ENCODE measurements around the gene CYTL1. TPM values are rescaled to one million over a fixed set of nuclear protein-coding genes. Genes with fewer than 3 reads are reported as not detected.

Gene CYTL1
- total and polyA plus RNA-seq, 2 donors (not counting 3 experiments of a cell fraction or from before 2014, with no cell fraction given) = 4.0 to 36.8 TPM

DNA sequence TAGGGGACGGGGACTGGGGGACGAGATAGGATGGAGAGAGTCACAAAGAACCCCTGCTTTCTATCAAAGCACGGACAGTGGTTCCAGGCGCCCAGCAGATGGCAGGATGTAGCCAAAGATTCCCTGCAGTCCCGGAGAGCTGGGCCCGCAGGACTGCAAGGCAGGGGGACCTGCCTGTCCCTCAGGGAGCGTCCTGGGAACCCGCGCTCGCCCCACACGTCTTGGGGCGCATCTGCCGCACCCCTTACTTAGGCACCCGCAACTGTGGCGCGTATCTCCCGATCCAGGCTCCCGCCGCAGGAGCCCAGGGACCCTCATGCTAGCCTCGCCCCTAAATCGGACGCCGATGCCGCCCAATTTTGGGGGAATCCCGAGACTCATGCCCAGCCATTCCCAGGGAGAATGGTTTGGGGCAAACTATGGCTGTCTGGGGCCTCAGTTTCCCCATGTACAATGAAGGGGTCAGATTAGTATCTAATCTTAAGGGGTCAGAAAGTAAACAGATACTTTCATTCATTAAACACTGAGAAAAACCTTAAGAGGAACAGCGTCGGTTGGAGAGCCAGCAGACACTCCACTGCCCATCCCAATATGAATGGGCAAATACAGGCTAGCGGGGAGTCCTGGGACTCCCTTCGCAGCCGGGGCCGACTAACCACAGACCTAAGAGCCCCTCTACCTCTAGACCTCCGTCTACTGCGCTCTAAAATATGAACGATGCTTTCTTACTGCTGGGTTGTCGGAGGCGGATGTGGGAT is 31.4 kb upstream of the CYTL1 start:
- H3K36me3 ChIP-seq (ENCODE audit: control insufficient read depth in 2 of 2, extremely low read depth in 1 of 2, insufficient read depth in 2 of 2, low read length in 2 of 2) = no peaks in the 10 kb centered on the region
- H3K9me3 ChIP-seq (replicated peaks; ENCODE audit: control insufficient read depth, insufficient read depth, low read length) = no peaks in the 10 kb centered on the region
- H3K27me3 ChIP-seq (ENCODE audit: control insufficient read depth in 2 of 2, insufficient read depth in 2 of 2, low read length in 2 of 2) = no peaks in the 10 kb centered on the region
- CTCF ChIA-PET = interaction anchor here (0.6 to 4.2 kb wide), 46 partner anchors 11 to 929 kb away, joined by 3 to 65 read pairs (median 5); partner anchors contain the start of gene CYTL1
- H4K20me1 ChIP-seq (replicated peaks; ENCODE audit: control insufficient read depth, extremely low read depth, insufficient read depth, low read length) = no peaks in the 10 kb centered on the region
- H3K9me1 ChIP-seq (replicated peaks; ENCODE audit: control insufficient read depth, extremely low read depth, insufficient read depth, low read length) = no peaks in the 10 kb centered on the region
- H3K79me2 ChIP-seq (ENCODE audit: control insufficient read depth, insufficient read depth, low read length) = no peaks in the 10 kb centered on the region
- FAIRE-seq (peak; percentile 87), DNase-seq (ENCODE audit: low read depth, low spot score) (peak; percentile 69)
- H3K27ac ChIP-seq (ENCODE audit: insufficient read depth, low read depth, low read length) = peak overlapping the region; percentile 9
- intact Hi-C loops (cut with micrococcal nuclease) = loop anchor here (1.0 to 5.0 kb wide), 9 partner anchors 9 to 774 kb away; no protein-coding TSS in a partner anchor
- peaks cover 12% of the 10 kb centered on the region for H3K4me1 ChIP-seq (ENCODE audit: control insufficient read depth, extremely low read depth, insufficient read depth, low read length)
- TF ChIP-seq MYC (IDR thresholded peaks at IDR 0.05; ENCODE audit: low read depth, low read length) (no peak), POLR2AphosphoS5 (IDR thresholded peaks at IDR 0.05; ENCODE audit: insufficient read depth, low read depth, low read length) (peak; percentile 15)
- TF ChIP-seq, protein P1, sequence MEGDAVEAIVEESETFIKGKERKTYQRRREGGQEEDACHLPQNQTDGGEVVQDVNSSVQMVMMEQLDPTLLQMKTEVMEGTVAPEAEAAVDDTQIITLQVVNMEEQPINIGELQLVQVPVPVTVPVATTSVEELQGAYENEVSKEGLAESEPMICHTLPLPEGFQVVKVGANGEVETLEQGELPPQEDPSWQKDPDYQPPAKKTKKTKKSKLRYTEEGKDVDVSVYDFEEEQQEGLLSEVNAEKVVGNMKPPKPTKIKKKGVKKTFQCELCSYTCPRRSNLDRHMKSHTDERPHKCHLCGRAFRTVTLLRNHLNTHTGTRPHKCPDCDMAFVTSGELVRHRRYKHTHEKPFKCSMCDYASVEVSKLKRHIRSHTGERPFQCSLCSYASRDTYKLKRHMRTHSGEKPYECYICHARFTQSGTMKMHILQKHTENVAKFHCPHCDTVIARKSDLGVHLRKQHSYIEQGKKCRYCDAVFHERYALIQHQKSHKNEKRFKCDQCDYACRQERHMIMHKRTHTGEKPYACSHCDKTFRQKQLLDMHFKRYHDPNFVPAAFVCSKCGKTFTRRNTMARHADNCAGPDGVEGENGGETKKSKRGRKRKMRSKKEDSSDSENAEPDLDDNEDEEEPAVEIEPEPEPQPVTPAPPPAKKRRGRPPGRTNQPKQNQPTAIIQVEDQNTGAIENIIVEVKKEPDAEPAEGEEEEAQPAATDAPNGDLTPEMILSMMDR (IDR thresholded peaks at IDR 0.05; ENCODE audit: extremely low read depth in 1 of 2, insufficient read depth in 1 of 2, low read depth in 1 of 2, low read length in 2 of 2) = peak; percentile 64 to 80
- BruUV-seq (replicated peaks) = TSS peak; percentile 74
- peak overlapping the region; percentile 65 for H3K9ac ChIP-seq (replicated peaks; ENCODE audit: extremely low read depth, insufficient read depth, low read length)
- POLR2A ChIA-PET = interaction anchor here (0.6 to 1.1 kb wide), 2 partner anchors 15 to 82 kb away, joined by 3 to 7 read pairs; no protein-coding TSS in a partner anchor
- H3K4me2 ChIP-seq (ENCODE audit: insufficient read depth, low read length) = peak overlapping the region; percentile 83
- dilution Hi-C loops (cut with MboI; ENCODE audit: extremely low pct_ligation_motif_present, low sequenced_read_pairs) = no loop called here
- H3K4me3 ChIP-seq (replicated peaks in 1 of 3; ENCODE audit: insufficient read depth in 1 of 3, low read depth in 1 of 3, low read length in 3 of 3) = peak overlapping the region; percentile 45 to 64 (median 46)
- H2AFZ ChIP-seq (ENCODE audit: low read depth, low read length) = peak overlapping the region; percentile 84

DNA sequence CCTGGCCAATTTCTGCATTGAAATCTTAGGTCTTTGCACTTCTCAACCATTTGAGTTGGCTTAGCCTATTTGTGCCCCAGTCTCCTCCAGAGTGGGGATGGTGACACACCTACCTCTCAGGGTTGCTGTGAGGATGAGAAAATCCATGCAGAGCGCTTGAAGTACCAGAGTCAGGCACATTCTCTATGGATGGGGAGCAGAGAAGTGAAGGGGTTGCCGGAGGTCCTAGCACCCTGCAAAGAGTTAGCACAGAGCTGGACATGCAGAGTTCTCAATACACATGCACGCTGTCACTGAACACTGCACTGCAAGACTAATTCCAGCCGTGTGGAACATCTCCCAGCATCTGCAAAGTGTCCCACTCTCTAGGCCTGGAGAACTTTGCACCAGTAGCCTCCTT is 29.5 kb upstream of the CYTL1 start:
- Histone ChIP-seq H3K9me3 (replicated peaks; ENCODE audit: control insufficient read depth, insufficient read depth, low read length) (no peaks in the 10 kb centered on the region), H3K79me2 (ENCODE audit: control insufficient read depth, insufficient read depth, low read length) (no peaks in the 10 kb centered on the region), H3K4me3 (replicated peaks in 1 of 3; ENCODE audit: insufficient read depth in 1 of 3, low read depth in 1 of 3, low read length in 3 of 3) (no peak overlapping the region), H3K9me1 (replicated peaks; ENCODE audit: control insufficient read depth, extremely low read depth, insufficient read depth, low read length) (no peaks in the 10 kb centered on the region), H3K27me3 (ENCODE audit: control insufficient read depth in 2 of 2, insufficient read depth in 2 of 2, low read length in 2 of 2) (no peaks in the 10 kb centered on the region), H3K4me1 (ENCODE audit: control insufficient read depth, extremely low read depth, insufficient read depth, low read length) (peaks cover 31% of the 10 kb centered on the region), H3K27ac (ENCODE audit: insufficient read depth, low read depth, low read length) (no peak overlapping the region), H3K9ac (replicated peaks; ENCODE audit: extremely low read depth, insufficient read depth, low read length) (no peak overlapping the region), H4K20me1 (replicated peaks; ENCODE audit: control insufficient read depth, extremely low read depth, insufficient read depth, low read length) (no peaks in the 10 kb centered on the region), H2AFZ (ENCODE audit: low read depth, low read length) (no peak overlapping the region), H3K4me2 (ENCODE audit: insufficient read depth, low read length) (no peak overlapping the region), H3K36me3 (ENCODE audit: control insufficient read depth in 2 of 2, extremely low read depth in 1 of 2, insufficient read depth in 2 of 2, low read length in 2 of 2) (no peaks in the 10 kb centered on the region)
- dilution Hi-C loops (cut with MboI; ENCODE audit: extremely low pct_ligation_motif_present, low sequenced_read_pairs) (no loop called here), intact Hi-C loops (cut with micrococcal nuclease) (loop anchor here (1.0 to 2.0 kb wide), 2 partner anchors 330 to 658 kb away; no protein-coding TSS in a partner anchor)
- no peak for DNase-seq (ENCODE audit: low read depth, low spot score)
- CTCF ChIA-PET = interaction anchor here (0.8 to 4.1 kb wide), 2 partner anchors 16 to 30 kb away, joined by 4 to 20 read pairs; partner anchors contain the start of gene CYTL1
- FAIRE-seq = no peak
- BruUV-seq (replicated peaks) = no TSS peak
- POLR2A ChIA-PET = no interaction called here
- TF ChIP-seq EZH2 (IDR thresholded peaks at IDR 0.05; ENCODE audit: borderline replicate concordance, low read depth, low read length, severe bottlenecking) (no peak), POLR2A (IDR thresholded peaks at IDR 0.05; ENCODE audit: low read depth, low read length) (no peak), JUN (IDR thresholded peaks at IDR 0.05; ENCODE audit: borderline replicate concordance, insufficient read depth, insufficient read length, low read depth) (no peak), MYC (IDR thresholded peaks at IDR 0.05; ENCODE audit: low read depth, low read length) (no peak)
- TF ChIP-seq, protein P2, sequence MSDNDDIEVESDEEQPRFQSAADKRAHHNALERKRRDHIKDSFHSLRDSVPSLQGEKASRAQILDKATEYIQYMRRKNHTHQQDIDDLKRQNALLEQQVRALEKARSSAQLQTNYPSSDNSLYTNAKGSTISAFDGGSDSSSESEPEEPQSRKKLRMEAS (IDR thresholded peaks at IDR 0.05; ENCODE audit: insufficient read depth, insufficient read length) = no peak
